Activated CD4-positive, alpha-beta memory T cell treated with anti-CD3 and anti-CD28 coated beads for 36 hours (primary cell): ENCODE results near the gene FARP1. TPM values are rescaled to one million over a fixed set of nuclear protein-coding genes. Genes with fewer than 3 reads are reported as not detected.

Experiments used
- CTCF ChIA-PET: fragments of 350-600 bp; sonication (Branson Sonifier 250); formaldehyde crosslinking; loops from one replicate; lab custom pipeline; 2021; ENCODE audit warnings: antibody characterized with exemption, inconsistent platforms; lab: Charles Lee
- POLR2A ChIA-PET: fragments of 350-600 bp; sonication (Branson Sonifier 250); formaldehyde crosslinking; loops from one replicate; lab custom pipeline; 2021; ENCODE audit warnings: antibody characterized with exemption; lab: Charles Lee
- DNase-seq: peaks from one replicate; pipeline ENCODE4 v3.0.0-alpha.2; 2020
- H3K27ac Mint-ChIP-seq: one replicate; pipeline ENCODE4 v1.8.0; 2021; ENCODE audit warnings: mixed read lengths
- H3K27me3 Mint-ChIP-seq: one replicate; pipeline ENCODE4 v1.8.0; 2021; ENCODE audit warnings: mixed read lengths
- H3K36me3 Mint-ChIP-seq: one replicate; pipeline ENCODE4 v1.8.0; 2021; ENCODE audit warnings: mixed read lengths
- H3K4me1 Mint-ChIP-seq: one replicate; pipeline ENCODE4 v1.8.0; 2021; ENCODE audit warnings: low read depth, mixed read lengths
- H3K4me3 Mint-ChIP-seq: one replicate; pipeline ENCODE4 v1.8.0; 2021; ENCODE audit warnings: mild to moderate bottlenecking, mixed read lengths
- H3K9me3 Mint-ChIP-seq: one replicate; pipeline ENCODE4 v1.8.0; 2021; ENCODE audit warnings: mixed read lengths
- intact Hi-C: fragments of 100-400 bp; cut with micrococcal nuclease; formaldehyde crosslinking; loops from one replicate; pipeline ENCODE4 v1.15.1; 2023
- total RNA-seq, 2 experiments: library from RNA; stranded (reverse); gene quantifications; one replicate each; pipeline ENCODE4 v1.2.3, GENCODE V29; 2021

FARP1 gene
- total RNA-seq = under 1 TPM; 0.56 to 0.64 TPM

GRCh38 chr13:98142380-98143156 lies at the start of gene FARP1:
TSS of gene FARP1 (plus strand) at chr13:98143094. CDS start at chr13:98213243, 70,149 bp downstream.
- Mint-ChIP-seq H3K27ac (no peak within 1 kb of the TSS), H3K27me3 (peaks cover 51% of the 10 kb centered on the region), H3K4me3 (peak within 1 kb of the TSS; percentile 61), H3K36me3 (no peaks in the 10 kb centered on the region), H3K9me3 (no peaks in the 10 kb centered on the region), H3K4me1 (peaks cover 5% of the 10 kb centered on the region)
- peak; percentile 62 for DNase-seq
- intact Hi-C loops = loop anchor here (5.0 to 10.0 kb wide), 3 partner anchors 165 to 708 kb away; partner anchors contain the start of gene RAP2A
- ChIA-PET POLR2A (no interaction called here), CTCF (no interaction called here)

GRCh38 chr13:98094678-98095266 lies 48.1 kb upstream of the FARP1 start:
- POLR2A ChIA-PET = no interaction called here
- intact Hi-C loops = no loop called here
- H3K36me3 Mint-ChIP-seq = no peaks in the 10 kb centered on the region
- no peak overlapping the region for H3K4me3 Mint-ChIP-seq
- no peaks in the 10 kb centered on the region for H3K27me3 Mint-ChIP-seq
- no peak for DNase-seq
- H3K4me1 Mint-ChIP-seq = no peaks in the 10 kb centered on the region
- CTCF ChIA-PET = no interaction called here
- H3K9me3 Mint-ChIP-seq = no peaks in the 10 kb centered on the region
- no peak overlapping the region for H3K27ac Mint-ChIP-seq

GRCh38 chr13:98096059-98096458 lies 46.8 kb upstream of the FARP1 start:
- no peak overlapping the region for H3K27ac Mint-ChIP-seq
- H3K4me3 Mint-ChIP-seq = no peak overlapping the region
- H3K4me1 Mint-ChIP-seq = no peaks in the 10 kb centered on the region
- H3K9me3 Mint-ChIP-seq = no peaks in the 10 kb centered on the region
- intact Hi-C loops = no loop called here
- ChIA-PET POLR2A (no interaction called here), CTCF (no interaction called here)
- H3K27me3 Mint-ChIP-seq = no peaks in the 10 kb centered on the region
- no peak for DNase-seq
- H3K36me3 Mint-ChIP-seq = no peaks in the 10 kb centered on the region

- H3K27me3 Mint-ChIP-seq = no peaks in the 10 kb centered on the region
- ChIA-PET CTCF (no interaction called here), POLR2A (no interaction called here)
Observed at GRCh38 chr13:98097749-98098148, 45.1 kb upstream of the FARP1 start.

GRCh38 chr13:98098516-98098915 lies 44.4 kb upstream of the FARP1 start:
- Mint-ChIP-seq H3K27me3 (no peaks in the 10 kb centered on the region), H3K9me3 (no peaks in the 10 kb centered on the region), H3K4me1 (no peaks in the 10 kb centered on the region), H3K4me3 (no peak overlapping the region), H3K36me3 (no peaks in the 10 kb centered on the region), H3K27ac (no peak overlapping the region)
- no peak for DNase-seq
- POLR2A ChIA-PET = no interaction called here
- CTCF ChIA-PET = no interaction called here
- intact Hi-C loops = no loop called here

More at GRCh38 chr13:98097749-98098148, 45.1 kb upstream of the FARP1 start:
- Mint-ChIP-seq H3K9me3 (no peaks in the 10 kb centered on the region), H3K27ac (no peak overlapping the region), H3K36me3 (no peaks in the 10 kb centered on the region), H3K4me3 (no peak overlapping the region), H3K4me1 (no peaks in the 10 kb centered on the region)
- intact Hi-C loops = no loop called here
- DNase-seq = no peak

- no peaks in the 10 kb centered on the region for H3K4me1 Mint-ChIP-seq
- no peak for DNase-seq
- no peak overlapping the region for H3K4me3 Mint-ChIP-seq
- ChIA-PET POLR2A (no interaction called here), CTCF (no interaction called here)
- H3K27ac Mint-ChIP-seq = no peak overlapping the region
- intact Hi-C loops = no loop called here
- H3K36me3 Mint-ChIP-seq = no peaks in the 10 kb centered on the region
- no peaks in the 10 kb centered on the region for H3K9me3 Mint-ChIP-seq
- H3K27me3 Mint-ChIP-seq = no peaks in the 10 kb centered on the region
Observed at GRCh38 chr13:98099627-98100026, 43.3 kb upstream of the FARP1 start.

- H3K27me3 Mint-ChIP-seq = no peaks in the 10 kb centered on the region
- H3K36me3 Mint-ChIP-seq = no peaks in the 10 kb centered on the region
- no peak overlapping the region for H3K4me3 Mint-ChIP-seq
- H3K4me1 Mint-ChIP-seq = no peaks in the 10 kb centered on the region
- DNase-seq = no peak
- ChIA-PET POLR2A (no interaction called here), CTCF (no interaction called here)
- H3K27ac Mint-ChIP-seq = no peak overlapping the region
- no peaks in the 10 kb centered on the region for H3K9me3 Mint-ChIP-seq
- intact Hi-C loops = no loop called here
Observed at GRCh38 chr13:98100481-98100880, 42.4 kb upstream of the FARP1 start.

GRCh38 chr13:98103531-98103930 lies 39.4 kb upstream of the FARP1 start:
- Mint-ChIP-seq H3K27ac (no peak overlapping the region), H3K4me3 (no peak overlapping the region), H3K27me3 (no peaks in the 10 kb centered on the region), H3K36me3 (no peaks in the 10 kb centered on the region), H3K9me3 (no peaks in the 10 kb centered on the region), H3K4me1 (no peaks in the 10 kb centered on the region)
- POLR2A ChIA-PET = no interaction called here
- CTCF ChIA-PET = no interaction called here
- intact Hi-C loops = no loop called here
- no peak for DNase-seq

- H3K36me3 Mint-ChIP-seq = no peaks in the 10 kb centered on the region
- ChIA-PET CTCF (no interaction called here), POLR2A (no interaction called here)
- H3K27me3 Mint-ChIP-seq = no peaks in the 10 kb centered on the region
- intact Hi-C loops = no loop called here
- H3K27ac Mint-ChIP-seq = no peak overlapping the region
- no peak overlapping the region for H3K4me3 Mint-ChIP-seq
- no peak for DNase-seq
- H3K9me3 Mint-ChIP-seq = no peaks in the 10 kb centered on the region
- H3K4me1 Mint-ChIP-seq = no peaks in the 10 kb centered on the region
Observed at GRCh38 chr13:98103942-98104880, 38.7 kb upstream of the FARP1 start.

GRCh38 chr13:98105929-98106336 lies 37.0 kb upstream of the FARP1 start:
- ChIA-PET CTCF (no interaction called here), POLR2A (no interaction called here)

GRCh38 chr13:98108341-98108740 lies 34.6 kb upstream of the FARP1 start:
- ChIA-PET CTCF (no interaction called here), POLR2A (no interaction called here)
- intact Hi-C loops = no loop called here
- no peak for DNase-seq
- Mint-ChIP-seq H3K9me3 (no peaks in the 10 kb centered on the region), H3K4me1 (no peaks in the 10 kb centered on the region), H3K27me3 (no peaks in the 10 kb centered on the region), H3K4me3 (no peak overlapping the region), H3K27ac (no peak overlapping the region), H3K36me3 (no peaks in the 10 kb centered on the region)

More at GRCh38 chr13:98105929-98106336, 37.0 kb upstream of the FARP1 start:
- Mint-ChIP-seq H3K9me3 (no peaks in the 10 kb centered on the region), H3K36me3 (no peaks in the 10 kb centered on the region), H3K27me3 (no peaks in the 10 kb centered on the region), H3K27ac (no peak overlapping the region), H3K4me1 (no peaks in the 10 kb centered on the region), H3K4me3 (no peak overlapping the region)
- intact Hi-C loops = no loop called here
- DNase-seq = no peak

GRCh38 chr13:98109226-98109853 lies 33.6 kb upstream of the FARP1 start:
- H3K4me1 Mint-ChIP-seq = no peaks in the 10 kb centered on the region
- no peak for DNase-seq
- intact Hi-C loops = no loop called here
- ChIA-PET POLR2A (no interaction called here), CTCF (interaction anchor here (0.8 kb wide), 1 partner anchor 1092 kb away, joined by 3 read pairs; no protein-coding TSS in a partner anchor)
- no peaks in the 10 kb centered on the region for H3K36me3 Mint-ChIP-seq
- H3K27me3 Mint-ChIP-seq = no peaks in the 10 kb centered on the region
- H3K4me3 Mint-ChIP-seq = no peak overlapping the region
- no peak overlapping the region for H3K27ac Mint-ChIP-seq
- no peaks in the 10 kb centered on the region for H3K9me3 Mint-ChIP-seq
